ENCODE measurements around the gene ZBTB2. TPM values are rescaled to one million over a fixed set of nuclear protein-coding genes. Genes with fewer than 3 reads are reported as not detected.

The ZBTB2 gene
- polyA plus RNA-seq, 3 donors, result 7.2 to 14.0 (median 9.6) TPM

DNA sequence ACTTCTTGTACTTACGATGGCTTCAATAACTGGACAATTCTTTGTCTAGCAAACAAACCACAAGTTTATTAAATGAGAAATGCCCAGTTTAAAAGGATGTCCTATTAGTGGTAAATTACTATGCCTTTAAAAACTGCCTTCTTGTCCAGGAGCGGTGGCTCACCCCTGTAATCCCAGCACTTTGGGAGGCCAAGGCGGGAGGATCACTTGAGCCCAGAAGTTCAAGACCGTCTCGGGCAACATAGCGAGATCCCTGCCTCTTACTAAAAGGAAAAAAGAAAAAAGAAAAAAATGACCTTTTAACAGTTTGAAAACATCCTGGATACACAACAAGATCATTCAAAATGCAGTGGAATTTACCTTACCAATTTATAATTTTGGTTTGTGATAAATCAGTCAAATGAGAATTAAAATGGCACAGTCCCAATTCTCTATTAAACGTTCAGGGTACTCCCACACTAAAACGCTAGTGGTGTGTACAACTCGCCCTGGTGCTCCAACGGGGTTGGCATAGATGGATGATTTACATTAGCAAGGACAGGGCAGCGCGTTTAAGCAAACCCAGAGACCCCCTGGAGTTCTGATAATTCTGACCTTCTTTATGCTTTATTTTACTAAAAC lies 2.3 kb downstream of the ZBTB2 start:
- Histone ChIP-seq H3K27ac (ENCODE audit: low read depth in 1 of 2, low read length in 2 of 2) (peak overlapping the region; percentile 91 to 92), H3K9ac (ENCODE audit: insufficient read depth, low read length, poor library complexity, severe bottlenecking) (peak overlapping the region; percentile 94), H3K9me3 (replicated peaks in 1 of 2; ENCODE audit: control insufficient read depth in 1 of 2, insufficient read depth in 1 of 2, low read length in 2 of 2) (no peaks in the 10 kb centered on the region), H3K79me2 (ENCODE audit: insufficient read depth, low read length) (peaks cover 81% of the 10 kb centered on the region), H4K20me1 (ENCODE audit: insufficient read depth, low read length) (peaks cover 25% of the 10 kb centered on the region), H3K4me1 (ENCODE audit: control insufficient read depth in 1 of 2, insufficient read depth in 2 of 2, low read length in 2 of 2) (peaks cover 33 to 47% of the 10 kb centered on the region in 2 donors), H3K4me2 (replicated peaks; ENCODE audit: extremely low read depth, low read length, poor library complexity, severe bottlenecking) (peak overlapping the region; percentile 88), H3K27me3 (ENCODE audit: control insufficient read depth in 2 of 2, insufficient read depth in 2 of 2, low read length in 2 of 2) (no peaks in the 10 kb centered on the region), H2AFZ (ENCODE audit: insufficient read depth, low read depth, low read length, poor library complexity, severe bottlenecking) (peak overlapping the region; percentile 70), H3K36me3 (replicated peaks in 1 of 2; ENCODE audit: control insufficient read depth in 1 of 2, insufficient read depth in 2 of 2, low read length in 2 of 2) (peaks cover 0 to 14% of the 10 kb centered on the region in 2 donors), H3K4me3 (replicated peaks in 1 of 3; ENCODE audit: low read depth in 2 of 3, low read length in 3 of 3) (peak overlapping the region; percentile 67 to 91 (median 82))
- Mint-ChIP-seq H3K27ac (peak overlapping the region; percentile 88 to 96 (median 93)), H3K9me3 (no peaks in the 10 kb centered on the region), H3K4me1 (peaks cover 50% of the 10 kb centered on the region), H3K27me3 (ENCODE audit: low read depth in 3 of 3) (no peaks in the 10 kb centered on the region), H3K4me3 (peak overlapping the region; percentile 82 to 94), H3K36me3 (peaks cover 5 to 13% of the 10 kb centered on the region in 2 donors)
- WGBS (ENCODE audit: insufficient coverage), result no CpG with 5 or more reads among the region's 12 CpGs
- TF ChIP-seq, protein P1, sequence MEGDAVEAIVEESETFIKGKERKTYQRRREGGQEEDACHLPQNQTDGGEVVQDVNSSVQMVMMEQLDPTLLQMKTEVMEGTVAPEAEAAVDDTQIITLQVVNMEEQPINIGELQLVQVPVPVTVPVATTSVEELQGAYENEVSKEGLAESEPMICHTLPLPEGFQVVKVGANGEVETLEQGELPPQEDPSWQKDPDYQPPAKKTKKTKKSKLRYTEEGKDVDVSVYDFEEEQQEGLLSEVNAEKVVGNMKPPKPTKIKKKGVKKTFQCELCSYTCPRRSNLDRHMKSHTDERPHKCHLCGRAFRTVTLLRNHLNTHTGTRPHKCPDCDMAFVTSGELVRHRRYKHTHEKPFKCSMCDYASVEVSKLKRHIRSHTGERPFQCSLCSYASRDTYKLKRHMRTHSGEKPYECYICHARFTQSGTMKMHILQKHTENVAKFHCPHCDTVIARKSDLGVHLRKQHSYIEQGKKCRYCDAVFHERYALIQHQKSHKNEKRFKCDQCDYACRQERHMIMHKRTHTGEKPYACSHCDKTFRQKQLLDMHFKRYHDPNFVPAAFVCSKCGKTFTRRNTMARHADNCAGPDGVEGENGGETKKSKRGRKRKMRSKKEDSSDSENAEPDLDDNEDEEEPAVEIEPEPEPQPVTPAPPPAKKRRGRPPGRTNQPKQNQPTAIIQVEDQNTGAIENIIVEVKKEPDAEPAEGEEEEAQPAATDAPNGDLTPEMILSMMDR (IDR thresholded peaks at IDR 0.05), result no peak
- DNase-seq, result no peak
- intact Hi-C loops (cut with micrococcal nuclease), result no loop called here

DNA sequence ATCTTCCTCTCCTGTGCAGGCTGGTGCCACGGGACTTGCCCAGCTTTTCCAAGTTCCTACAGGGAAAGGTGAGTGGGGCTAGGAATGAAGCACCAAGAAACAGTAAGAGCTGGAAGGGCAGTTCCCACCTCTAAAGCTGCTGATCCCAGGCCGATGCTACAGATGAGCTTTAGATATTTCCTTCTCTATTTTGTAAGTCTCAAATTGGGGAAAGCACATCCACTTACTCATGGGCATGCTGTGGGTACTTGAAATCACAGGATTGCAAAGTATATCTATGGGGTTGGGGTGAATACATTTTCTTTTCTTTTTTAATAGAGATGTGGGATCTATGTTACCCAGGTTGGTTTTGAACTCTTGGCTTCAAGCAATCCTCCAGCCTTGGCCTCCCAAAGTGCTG lies 3.1 kb downstream of the ZBTB2 start:
- H3K4me3 Mint-ChIP-seq, result no peak overlapping the region
- H3K9me3 Mint-ChIP-seq, result no peaks in the 10 kb centered on the region
- Histone ChIP-seq H3K9me3 (replicated peaks in 1 of 2; ENCODE audit: control insufficient read depth in 1 of 2, insufficient read depth in 1 of 2, low read length in 2 of 2) (no peaks in the 10 kb centered on the region), H3K4me2 (replicated peaks; ENCODE audit: extremely low read depth, low read length, poor library complexity, severe bottlenecking) (no peak overlapping the region), H3K27ac (ENCODE audit: low read depth in 1 of 2, low read length in 2 of 2) (peak overlapping the region in 1 of 2 donors; percentile 91), H3K4me3 (replicated peaks in 1 of 3; ENCODE audit: low read depth in 2 of 3, low read length in 3 of 3) (no peak overlapping the region), H3K9ac (ENCODE audit: insufficient read depth, low read length, poor library complexity, severe bottlenecking) (no peak overlapping the region), H2AFZ (ENCODE audit: insufficient read depth, low read depth, low read length, poor library complexity, severe bottlenecking) (no peak overlapping the region), H4K20me1 (ENCODE audit: insufficient read depth, low read length) (peaks cover 16% of the 10 kb centered on the region), H3K4me1 (ENCODE audit: control insufficient read depth in 1 of 2, insufficient read depth in 2 of 2, low read length in 2 of 2) (peaks cover 31 to 40% of the 10 kb centered on the region in 2 donors), H3K36me3 (replicated peaks in 1 of 2; ENCODE audit: control insufficient read depth in 1 of 2, insufficient read depth in 2 of 2, low read length in 2 of 2) (peaks cover 0 to 23% of the 10 kb centered on the region in 2 donors), H3K79me2 (ENCODE audit: insufficient read depth, low read length) (peaks cover 81% of the 10 kb centered on the region), H3K27me3 (ENCODE audit: control insufficient read depth in 2 of 2, insufficient read depth in 2 of 2, low read length in 2 of 2) (no peaks in the 10 kb centered on the region)
- intact Hi-C loops (cut with micrococcal nuclease), result no loop called here
- peaks cover 12 to 21% of the 10 kb centered on the region in 2 donors for H3K36me3 Mint-ChIP-seq
- TF ChIP-seq, protein P1 (IDR thresholded peaks at IDR 0.05), result no peak
- DNase-seq, result peak in 2 of 3 donors; percentile 13 to 74
- peak overlapping the region in 6 of 7 donors; percentile 24 to 88 (median 77) for H3K27ac Mint-ChIP-seq
- no CpG with 5 or more reads among the region's 2 CpGs for whole genome bisulfite sequencing (ENCODE audit: insufficient coverage)
- H3K27me3 Mint-ChIP-seq (ENCODE audit: low read depth in 3 of 3), result no peaks in the 10 kb centered on the region
- peaks cover 42% of the 10 kb centered on the region for H3K4me1 Mint-ChIP-seq

All from CD14-positive monocyte (primary cell).